ENCODE data around the gene EPHB3. TPM values are rescaled to one million over a fixed set of nuclear protein-coding genes. Genes with fewer than 3 reads are reported as not detected.

Gene EPHB3
- total and polyA plus RNA-seq, 2 donors (not counting 3 experiments of a cell fraction or from before 2014, with no cell fraction given): 0.01 TPM; not detected in 1

- CTCF ChIA-PET: no interaction called here
- H2AFZ ChIP-seq (ENCODE audit: low read depth, low read length): no peak overlapping the region
- H3K4me1 ChIP-seq (ENCODE audit: control insufficient read depth, extremely low read depth, insufficient read depth, low read length): no peaks in the 10 kb centered on the region
- FAIRE-seq: no peak
- no peaks in the 10 kb centered on the region for H3K36me3 ChIP-seq (ENCODE audit: control insufficient read depth in 2 of 2, extremely low read depth in 1 of 2, insufficient read depth in 2 of 2, low read length in 2 of 2)
- no peak for DNase-seq (ENCODE audit: low read depth, low spot score)
- no peak overlapping the region for H3K9ac ChIP-seq (replicated peaks; ENCODE audit: extremely low read depth, insufficient read depth, low read length)
- TF ChIP-seq MAX (IDR thresholded peaks at IDR 0.05; ENCODE audit: insufficient read depth, insufficient read length) (no peak), EZH2 (IDR thresholded peaks at IDR 0.05; ENCODE audit: borderline replicate concordance, low read depth, low read length, severe bottlenecking) (no peak), POLR2A (IDR thresholded peaks at IDR 0.05; ENCODE audit: low read depth, low read length) (no peak)
- BruUV-seq (replicated peaks): no TSS peak
- H3K4me2 ChIP-seq (ENCODE audit: insufficient read depth, low read length): no peak overlapping the region
- peaks cover 34 to 35% of the 10 kb centered on the region in 2 experiments for H3K27me3 ChIP-seq (ENCODE audit: control insufficient read depth in 2 of 2, insufficient read depth in 2 of 2, low read length in 2 of 2)
- dilution Hi-C loops (cut with MboI; ENCODE audit: extremely low pct_ligation_motif_present, low sequenced_read_pairs) (no loop called here), intact Hi-C loops (cut with micrococcal nuclease) (no loop called here)
- POLR2A ChIA-PET: no interaction called here
- H4K20me1 ChIP-seq (replicated peaks; ENCODE audit: control insufficient read depth, extremely low read depth, insufficient read depth, low read length): no peaks in the 10 kb centered on the region
- no peaks in the 10 kb centered on the region for H3K9me1 ChIP-seq (replicated peaks; ENCODE audit: control insufficient read depth, extremely low read depth, insufficient read depth, low read length)
- H3K9me3 ChIP-seq (replicated peaks; ENCODE audit: control insufficient read depth, insufficient read depth, low read length): no peaks in the 10 kb centered on the region
- no peaks in the 10 kb centered on the region for H3K79me2 ChIP-seq (ENCODE audit: control insufficient read depth, insufficient read depth, low read length)
- H3K4me3 ChIP-seq (replicated peaks in 1 of 3; ENCODE audit: insufficient read depth in 1 of 3, low read depth in 1 of 3, low read length in 3 of 3): no peak overlapping the region
- H3K27ac ChIP-seq (ENCODE audit: insufficient read depth, low read depth, low read length): no peak overlapping the region
Measured at GRCh38 chr3:184599143-184599542, 37.6 kb downstream of the EPHB3 start.

GRCh38 chr3:184600685-184601377 lies 39.2 kb downstream of the EPHB3 start:
- H3K4me3 ChIP-seq (replicated peaks in 1 of 3; ENCODE audit: insufficient read depth in 1 of 3, low read depth in 1 of 3, low read length in 3 of 3): no peak overlapping the region
- no peak overlapping the region for H3K4me2 ChIP-seq (ENCODE audit: insufficient read depth, low read length)
- H3K9ac ChIP-seq (replicated peaks; ENCODE audit: extremely low read depth, insufficient read depth, low read length): no peak overlapping the region
- no peaks in the 10 kb centered on the region for H3K4me1 ChIP-seq (ENCODE audit: control insufficient read depth, extremely low read depth, insufficient read depth, low read length)
- no peaks in the 10 kb centered on the region for H3K79me2 ChIP-seq (ENCODE audit: control insufficient read depth, insufficient read depth, low read length)
- no peaks in the 10 kb centered on the region for H4K20me1 ChIP-seq (replicated peaks; ENCODE audit: control insufficient read depth, extremely low read depth, insufficient read depth, low read length)
- dilution Hi-C loops (cut with MboI; ENCODE audit: extremely low pct_ligation_motif_present, low sequenced_read_pairs) (no loop called here), intact Hi-C loops (cut with micrococcal nuclease) (no loop called here)
- FAIRE-seq (no peak), DNase-seq (ENCODE audit: low read depth, low spot score) (no peak)
- CTCF ChIA-PET: interaction anchor here (1.9 kb wide), 1 partner anchor 40 kb away, joined by 6 read pairs; the partner anchor contains the start of gene EPHB3
- no peak overlapping the region for H3K27ac ChIP-seq (ENCODE audit: insufficient read depth, low read depth, low read length)
- no peaks in the 10 kb centered on the region for H3K9me1 ChIP-seq (replicated peaks; ENCODE audit: control insufficient read depth, extremely low read depth, insufficient read depth, low read length)
- no peak overlapping the region for H2AFZ ChIP-seq (ENCODE audit: low read depth, low read length)
- H3K9me3 ChIP-seq (replicated peaks; ENCODE audit: control insufficient read depth, insufficient read depth, low read length): no peaks in the 10 kb centered on the region
- POLR2A ChIA-PET: no interaction called here
- BruUV-seq (replicated peaks): no TSS peak
- peaks cover 45 to 47% of the 10 kb centered on the region in 2 experiments for H3K27me3 ChIP-seq (ENCODE audit: control insufficient read depth in 2 of 2, insufficient read depth in 2 of 2, low read length in 2 of 2)
- TF ChIP-seq MYC (IDR thresholded peaks at IDR 0.05; ENCODE audit: low read depth, low read length) (no peak), MAX (IDR thresholded peaks at IDR 0.05; ENCODE audit: insufficient read depth, insufficient read length) (no peak), JUN (IDR thresholded peaks at IDR 0.05; ENCODE audit: borderline replicate concordance, insufficient read depth, insufficient read length, low read depth) (no peak), CTCF (IDR thresholded peaks at IDR 0.05; ENCODE audit: extremely low read depth in 1 of 2, insufficient read depth in 1 of 2, low read depth in 1 of 2, low read length in 2 of 2) (no peak), POLR2AphosphoS5 (IDR thresholded peaks at IDR 0.05; ENCODE audit: insufficient read depth, low read depth, low read length) (no peak), EZH2 (IDR thresholded peaks at IDR 0.05; ENCODE audit: borderline replicate concordance, low read depth, low read length, severe bottlenecking) (no peak), POLR2A (IDR thresholded peaks at IDR 0.05; ENCODE audit: low read depth, low read length) (no peak), FOS (IDR thresholded peaks at IDR 0.05; ENCODE audit: borderline replicate concordance, insufficient read depth, low read length) (no peak), GATA2 (IDR thresholded peaks at IDR 0.05; ENCODE audit: insufficient read depth, insufficient read length, low read depth, low read length) (no peak)
- H3K36me3 ChIP-seq (ENCODE audit: control insufficient read depth in 2 of 2, extremely low read depth in 1 of 2, insufficient read depth in 2 of 2, low read length in 2 of 2): no peaks in the 10 kb centered on the region

Data from endothelial cell of umbilical vein (primary cell).